ENCODE measurements around the gene CUX1. TPM values are rescaled to one million over a fixed set of nuclear protein-coding genes. Genes with fewer than 3 reads are reported as not detected.
"Not testable (repeated sequence)": the region's sequence is repeated elsewhere in the genome, so short reads cannot be mapped to it uniquely, and the experiment has no call there.

Gene CUX1
- total RNA-seq, 8 experiments from 2014 or later, result 9.2 to 52.7 (median 24.2) TPM

DNA sequence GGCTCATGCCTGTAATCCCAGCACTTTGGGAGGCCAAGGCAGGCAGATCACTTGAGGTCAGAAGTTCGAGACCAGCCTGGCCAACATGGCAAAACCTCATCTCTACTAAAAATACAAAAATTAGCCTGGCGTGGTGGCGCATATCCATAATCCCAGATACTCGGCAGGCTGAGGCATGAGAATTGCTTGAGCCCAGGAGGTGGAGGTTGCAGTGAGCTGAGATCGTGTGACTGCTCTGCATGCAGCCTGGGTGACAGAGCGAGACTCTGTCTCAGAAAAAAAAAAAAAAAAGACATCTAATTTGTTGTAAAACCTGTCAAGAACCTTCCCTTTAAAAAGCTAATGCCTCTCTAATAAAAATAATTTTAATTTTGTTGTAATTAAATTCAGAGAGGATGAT, 5.2 kb downstream of the CUX1 start:
- 75 to 100% (median 91%) methylated on average over 1 to 5 of the region's 6 CpGs; no CpG with 5 or more reads in 2 of the 10 experiments for WGBS, 10 experiments
- in situ Hi-C loops (cut with MboI; ENCODE audit: low pct_unique_long_range_greater_than_20kb in 2 of 9, low sequenced_read_pairs in 9 of 9, unreplicated experiment in 9 of 9), result loop anchor here in 1 of 9 experiments (25.0 kb wide), 1 partner anchor 415 kb away; no protein-coding TSS in a partner anchor
- not testable (repeated sequence) for H3K27ac ChIP-seq

DNA sequence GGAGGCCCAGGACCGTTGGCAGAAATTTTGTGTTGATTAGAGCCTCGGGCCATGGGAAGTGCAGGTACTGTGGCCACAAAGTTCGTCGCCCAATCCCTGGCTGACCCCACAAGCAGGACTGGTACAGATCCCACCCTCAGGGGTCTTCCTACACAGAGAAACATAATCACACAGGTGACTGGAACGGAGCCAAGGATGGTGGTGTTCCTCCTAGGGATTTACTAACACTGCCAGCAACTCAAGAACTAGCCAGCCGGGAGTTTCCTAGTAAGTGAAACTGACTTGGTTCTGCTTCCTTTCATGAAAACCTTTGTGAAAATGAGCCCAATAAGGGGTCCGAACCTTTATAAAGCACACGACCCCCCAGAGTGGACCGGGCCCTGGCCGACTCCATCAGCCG, 5.7 kb downstream of the CUX1 start:
- WGBS, 10 experiments, result 77 to 100% (median 84%) methylated on average over 2 to 11 of the region's 11 CpGs; no CpG with 5 or more reads in 2 of the 10 experiments
- in situ Hi-C loops (cut with MboI; ENCODE audit: low pct_unique_long_range_greater_than_20kb in 2 of 9, low sequenced_read_pairs in 9 of 9, unreplicated experiment in 9 of 9), result loop anchor here in 1 of 9 experiments (25.0 kb wide), 1 partner anchor 414 kb away; no protein-coding TSS in a partner anchor
- H3K4me1 ChIP-seq (replicated peaks in 1 of 2), result peaks cover 19 to 34% of the 10 kb centered on the region in 2 donors
- no peak for ATAC-seq (replicated peaks in 6 of 8)
- no peak overlapping the region for H3K27ac ChIP-seq
- no peak overlapping the region for H3K4me3 ChIP-seq

More for the DNA sequence above, 5.2 kb downstream of the CUX1 start:
- not testable (repeated sequence) for H3K4me3 ChIP-seq; ATAC-seq (replicated peaks in 6 of 8)
- peaks cover 24 to 39% of the 10 kb centered on the region in 2 donors for H3K4me1 ChIP-seq (replicated peaks in 1 of 2)

GRCh38 chr7:101823596-101823995, 6.2 kb downstream of the CUX1 start:
- 56 to 96% (median 84%) methylated on average over 2 to 5 of the region's 5 CpGs for WGBS, 10 experiments
- in situ Hi-C loops (cut with MboI; ENCODE audit: low pct_unique_long_range_greater_than_20kb in 2 of 9, low sequenced_read_pairs in 9 of 9, unreplicated experiment in 9 of 9), result loop anchor here in 1 of 9 experiments (25.0 kb wide), 1 partner anchor 414 kb away; no protein-coding TSS in a partner anchor
- ATAC-seq (replicated peaks in 6 of 8), result no peak
- Histone ChIP-seq H3K4me1 (replicated peaks in 1 of 2) (peaks cover 15 to 32% of the 10 kb centered on the region in 2 donors), H3K27ac (no peak overlapping the region), H3K4me3 (no peak overlapping the region)

GRCh38 chr7:101824440-101824839, 7.0 kb downstream of the CUX1 start:
- no peak for ATAC-seq (replicated peaks in 6 of 8)

GRCh38 chr7:101826081-101826835, 8.8 kb downstream of the CUX1 start:
- WGBS, 10 experiments, result 60 to 100% (median 79%) methylated on average over 1 to 6 of the region's 15 CpGs; no CpG with 5 or more reads in 3 of the 10 experiments
- in situ Hi-C loops (cut with MboI; ENCODE audit: low pct_unique_long_range_greater_than_20kb in 2 of 9, low sequenced_read_pairs in 9 of 9, unreplicated experiment in 9 of 9), result no loop called here

More at GRCh38 chr7:101824440-101824839, 7.0 kb downstream of the CUX1 start:
- no peak overlapping the region for H3K4me3 ChIP-seq
- WGBS, 10 experiments, result 40 to 100% (median 94%) methylated on average over 1 to 8 of the region's 8 CpGs; no CpG with 5 or more reads in 2 of the 10 experiments
- H3K27ac ChIP-seq, result no peak overlapping the region
- in situ Hi-C loops (cut with MboI; ENCODE audit: low pct_unique_long_range_greater_than_20kb in 2 of 9, low sequenced_read_pairs in 9 of 9, unreplicated experiment in 9 of 9), result loop anchor here in 1 of 9 experiments (25.0 kb wide), 1 partner anchor 413 kb away; no protein-coding TSS in a partner anchor
- peaks cover 15 to 25% of the 10 kb centered on the region in 2 donors for H3K4me1 ChIP-seq (replicated peaks in 1 of 2)

GRCh38 chr7:101828301-101829020, 11.0 kb downstream of the CUX1 start:
- ATAC-seq (replicated peaks in 6 of 8), result no peak

More at GRCh38 chr7:101826081-101826835, 8.8 kb downstream of the CUX1 start:
- peaks cover 15 to 21% of the 10 kb centered on the region in 2 donors for H3K4me1 ChIP-seq (replicated peaks in 1 of 2)
- no peak overlapping the region for H3K27ac ChIP-seq
- peak in 5 of 8 experiments; percentile 22 to 45 (median 27) for ATAC-seq (replicated peaks in 6 of 8)
- no peak overlapping the region for H3K4me3 ChIP-seq

GRCh38 chr7:101829374-101829773, 11.9 kb downstream of the CUX1 start:
- H3K27ac ChIP-seq, result no peak overlapping the region
- no peak for ATAC-seq (replicated peaks in 6 of 8)
- WGBS, 10 experiments, result 97 to 100% (median 100%) methylated on average over 2 to 11 of the region's 14 CpGs; no CpG with 5 or more reads in 7 of the 10 experiments
- peaks cover 15% of the 10 kb centered on the region in 2 donors for H3K4me1 ChIP-seq (replicated peaks in 1 of 2)
- H3K4me3 ChIP-seq, result no peak overlapping the region
- in situ Hi-C loops (cut with MboI; ENCODE audit: low pct_unique_long_range_greater_than_20kb in 2 of 9, low sequenced_read_pairs in 9 of 9, unreplicated experiment in 9 of 9), result no loop called here

More at GRCh38 chr7:101828301-101829020, 11.0 kb downstream of the CUX1 start:
- Histone ChIP-seq H3K4me3 (no peak overlapping the region), H3K27ac (no peak overlapping the region), H3K4me1 (replicated peaks in 1 of 2) (peaks cover 15% of the 10 kb centered on the region in 2 donors)
- 90 to 100% (median 94%) methylated on average over 1 to 3 of the region's 11 CpGs; no CpG with 5 or more reads in 5 of the 10 experiments for WGBS, 10 experiments
- in situ Hi-C loops (cut with MboI; ENCODE audit: low pct_unique_long_range_greater_than_20kb in 2 of 9, low sequenced_read_pairs in 9 of 9, unreplicated experiment in 9 of 9), result no loop called here

- no peak for ATAC-seq (replicated peaks in 6 of 8)
- in situ Hi-C loops (cut with MboI; ENCODE audit: low pct_unique_long_range_greater_than_20kb in 2 of 9, low sequenced_read_pairs in 9 of 9, unreplicated experiment in 9 of 9), result no loop called here
- H3K27ac ChIP-seq, result no peak overlapping the region
- 88 to 100% (median 100%) methylated on average over 1 to 3 of the region's 8 CpGs; no CpG with 5 or more reads in 6 of the 10 experiments for WGBS, 10 experiments
- no peak overlapping the region for H3K4me3 ChIP-seq
- peaks cover 15% of the 10 kb centered on the region in 2 donors for H3K4me1 ChIP-seq (replicated peaks in 1 of 2)
These were observed 12.4 kb downstream of the CUX1 start for GRCh38 chr7:101829821-101830220.

DNA sequence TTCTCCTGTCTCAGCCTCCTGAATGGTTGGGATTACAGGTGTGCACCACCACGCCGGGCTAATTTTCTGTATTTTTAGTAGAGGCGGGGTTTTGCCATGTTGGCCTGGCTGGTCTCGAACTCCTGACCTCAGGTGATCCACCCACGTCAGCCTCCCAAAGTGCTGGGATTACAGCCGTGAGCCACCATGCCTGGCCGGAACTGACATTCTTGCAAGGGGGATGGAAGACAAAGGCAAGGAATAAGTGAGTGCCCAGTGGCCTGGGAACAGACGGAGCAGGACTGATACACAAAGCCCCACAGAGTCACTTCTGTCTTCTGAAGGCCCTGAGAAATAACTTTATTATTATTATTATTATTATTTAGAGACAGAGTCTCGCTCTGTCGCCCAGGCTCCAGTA, 14.0 kb downstream of the CUX1 start:
- H3K4me1 ChIP-seq (replicated peaks in 1 of 2); in situ Hi-C loops (cut with MboI; ENCODE audit: low pct_unique_long_range_greater_than_20kb in 2 of 9, low sequenced_read_pairs in 9 of 9, unreplicated experiment in 9 of 9): not testable (repeated sequence)
- 93 to 100% (median 100%) methylated on average over 1 to 7 of the region's 10 CpGs; no CpG with 5 or more reads in 2 of the 10 experiments for WGBS, 10 experiments

DNA sequence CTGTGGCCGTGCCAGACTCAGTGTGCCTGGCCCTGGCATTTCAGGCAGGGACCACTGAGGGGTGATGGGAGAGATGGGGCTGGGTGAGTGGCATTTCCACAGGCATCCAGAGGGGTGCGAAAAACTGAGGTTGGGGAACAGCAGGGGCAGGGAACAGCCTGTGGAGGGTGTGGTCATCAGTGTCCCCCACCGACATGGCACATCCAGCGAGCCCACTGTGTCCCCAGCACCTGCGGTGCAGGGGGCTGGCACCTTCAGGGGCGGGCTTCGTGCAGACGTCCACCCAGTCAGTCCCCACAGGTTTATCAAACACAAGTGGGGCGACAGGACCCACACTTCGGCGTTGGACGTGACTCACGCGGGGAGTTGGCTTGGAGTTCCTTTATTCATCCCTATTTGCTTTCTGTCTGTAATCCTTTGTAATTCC, 14.8 kb downstream of the CUX1 start:
- H3K4me1 ChIP-seq (replicated peaks in 1 of 2), result no peaks in the 10 kb centered on the region
- in situ Hi-C loops (cut with MboI; ENCODE audit: low pct_unique_long_range_greater_than_20kb in 2 of 9, low sequenced_read_pairs in 9 of 9, unreplicated experiment in 9 of 9), result no loop called here
- ATAC-seq (replicated peaks in 6 of 8), result no peak
- WGBS, 10 experiments, result 92 to 100% (median 95%) methylated on average over 6 to 8 of the region's 14 CpGs; no CpG with 5 or more reads in 7 of the 10 experiments
- H3K27ac ChIP-seq, result no peak overlapping the region
- no peak overlapping the region for H3K4me3 ChIP-seq

More for the DNA sequence above, 14.0 kb downstream of the CUX1 start:
- not testable (repeated sequence) for ATAC-seq (replicated peaks in 6 of 8); H3K27ac ChIP-seq; H3K4me3 ChIP-seq

- no peaks in the 10 kb centered on the region for H3K4me1 ChIP-seq (replicated peaks in 1 of 2)
- no peak overlapping the region for H3K27ac ChIP-seq
- no peak overlapping the region for H3K4me3 ChIP-seq
- WGBS, 10 experiments, result 100% methylated on average over 1 to 6 of the region's 14 CpGs; no CpG with 5 or more reads in 4 of the 10 experiments
- ATAC-seq (replicated peaks in 6 of 8), result no peak
- in situ Hi-C loops (cut with MboI; ENCODE audit: low pct_unique_long_range_greater_than_20kb in 2 of 9, low sequenced_read_pairs in 9 of 9, unreplicated experiment in 9 of 9), result no loop called here
These were observed 15.4 kb downstream of the CUX1 start for GRCh38 chr7:101832685-101833375.

DNA sequence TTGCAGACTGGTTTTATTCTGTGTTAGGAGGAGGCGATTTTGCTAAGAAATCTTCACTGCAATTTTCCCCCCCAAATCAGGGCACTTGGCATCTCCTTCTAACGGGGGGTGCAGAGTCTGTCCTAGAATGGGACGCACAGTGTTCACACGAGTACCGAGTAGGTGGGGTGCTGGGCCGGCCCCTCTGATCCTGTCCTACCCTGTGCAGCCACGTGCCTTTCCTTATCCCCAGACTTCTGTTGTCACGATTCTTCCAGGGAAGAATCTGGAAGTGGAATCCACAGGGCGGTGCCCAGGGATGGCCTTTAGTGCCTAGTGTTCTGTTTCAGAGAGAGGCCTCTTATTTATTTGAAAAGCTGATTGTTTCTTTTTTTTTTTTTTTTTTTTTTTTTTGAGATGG, 16.4 kb downstream of the CUX1 start:
- Histone ChIP-seq H3K4me1 (replicated peaks in 1 of 2) (no peaks in the 10 kb centered on the region), H3K27ac (no peak overlapping the region), H3K4me3 (no peak overlapping the region)
- in situ Hi-C loops (cut with MboI; ENCODE audit: low pct_unique_long_range_greater_than_20kb in 2 of 9, low sequenced_read_pairs in 9 of 9, unreplicated experiment in 9 of 9), result no loop called here
- no peak for ATAC-seq (replicated peaks in 6 of 8)
- WGBS, 10 experiments, result 48 to 100% (median 82%) methylated on average over 1 to 7 of the region's 9 CpGs; no CpG with 5 or more reads in 1 of the 10 experiments

Measured in motor neuron (in vitro differentiated cells).